IPS-18c (cell line): ENCODE data around the gene GNB5.
"Not testable (repeated sequence)": the region's sequence is repeated elsewhere in the genome, so short reads cannot be mapped to it uniquely, and the experiment has no call there.

Experiments
- H3K4me3 ChIP-seq: 2 replicates; pipeline ENCODE4 v1.7.0; 2013; ENCODE audit warnings: low read depth, mild to moderate bottlenecking, low read length, moderate library complexity; ENCODE audit not compliant: insufficient read depth
- H3K9me3 ChIP-seq: one replicate; pipeline ENCODE4 v1.6.1; 2013; ENCODE audit warnings: mild to moderate bottlenecking, low read length, moderate library complexity; ENCODE audit not compliant: control insufficient read depth, insufficient read depth

Gene GNB5

DNA sequence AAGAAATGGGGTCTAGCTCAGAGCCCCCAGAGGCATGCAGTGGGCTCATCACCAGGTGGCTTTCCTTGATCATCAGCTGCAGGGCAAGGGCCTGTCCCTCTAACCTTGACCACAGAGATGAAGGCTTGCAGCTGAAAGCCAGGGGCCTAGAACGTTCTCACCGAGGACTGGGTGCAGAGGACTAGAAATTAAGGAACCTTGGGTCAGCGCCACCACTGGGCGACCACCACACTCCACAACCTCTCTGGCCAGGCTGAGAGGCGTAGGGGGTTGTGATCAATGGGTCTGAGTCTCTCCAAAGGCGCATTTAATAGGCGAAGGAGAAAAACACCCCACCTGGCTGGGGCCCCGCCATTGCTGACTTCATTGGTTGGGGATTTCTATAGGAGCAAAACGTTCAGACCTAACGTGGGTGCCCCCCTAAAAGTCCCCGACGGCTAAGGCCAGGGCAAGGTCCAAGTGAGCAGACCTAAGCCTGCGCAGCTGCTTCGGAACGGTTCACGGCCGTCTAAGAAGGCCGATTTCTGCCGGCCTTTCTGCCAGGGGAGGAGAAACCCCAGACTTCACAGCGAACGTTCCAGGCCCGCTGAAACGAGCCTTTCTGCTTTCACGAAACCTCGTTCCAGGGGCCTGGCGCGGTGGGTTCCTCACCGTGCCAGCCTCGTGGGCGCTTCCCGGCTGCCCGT, 79.5 kb downstream of the GNB5 start:
- Histone ChIP-seq H3K4me3 (peak overlapping the region; percentile 37; the same call in 1 of the 2 replicates), H3K9me3 (no peaks in the 10 kb centered on the region)

DNA sequence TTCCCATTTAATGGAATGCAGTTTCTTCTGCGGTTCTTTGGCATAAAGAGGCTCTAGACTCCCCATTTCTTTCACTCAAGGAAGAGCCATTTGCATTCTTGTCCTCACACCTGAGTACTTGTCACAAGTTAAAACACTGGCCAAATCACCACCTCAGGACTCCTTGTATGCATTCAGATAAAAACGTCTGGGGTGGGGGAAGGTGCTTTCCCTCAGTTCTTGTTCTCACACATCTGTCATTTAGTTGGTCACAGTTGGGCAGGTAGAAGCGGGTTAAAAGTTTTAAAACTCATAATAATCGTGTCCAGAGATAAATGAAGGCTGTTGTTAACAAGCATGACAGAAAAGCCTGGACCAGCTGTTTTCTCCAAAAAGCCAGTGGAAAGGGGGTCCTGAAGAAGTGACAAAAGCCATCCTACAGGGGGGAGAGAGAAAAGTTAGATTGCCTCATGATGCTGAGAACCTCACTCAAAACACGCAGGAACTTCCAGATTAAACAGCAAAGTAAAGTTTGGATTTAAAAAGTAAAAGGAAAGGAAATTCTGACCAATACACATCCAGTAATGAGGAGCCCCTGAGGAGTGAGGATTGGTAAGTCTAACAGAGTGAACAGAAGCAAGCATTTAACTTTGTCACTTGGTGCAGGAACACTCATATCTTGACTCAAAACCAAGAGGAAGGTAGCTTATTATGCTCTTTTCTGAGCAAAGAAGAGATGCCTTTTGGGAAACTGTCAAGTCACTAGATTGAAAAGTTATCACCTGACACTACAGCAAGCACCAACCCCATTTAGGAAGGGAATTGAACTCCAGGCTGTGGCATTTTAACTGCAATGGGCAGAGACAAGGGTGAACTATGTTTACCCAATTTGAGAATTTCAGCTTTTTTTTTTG, 81.4 kb downstream of the GNB5 start:
- Histone ChIP-seq H3K9me3 (no peaks in the 10 kb centered on the region), H3K4me3 (no peak overlapping the region)

DNA sequence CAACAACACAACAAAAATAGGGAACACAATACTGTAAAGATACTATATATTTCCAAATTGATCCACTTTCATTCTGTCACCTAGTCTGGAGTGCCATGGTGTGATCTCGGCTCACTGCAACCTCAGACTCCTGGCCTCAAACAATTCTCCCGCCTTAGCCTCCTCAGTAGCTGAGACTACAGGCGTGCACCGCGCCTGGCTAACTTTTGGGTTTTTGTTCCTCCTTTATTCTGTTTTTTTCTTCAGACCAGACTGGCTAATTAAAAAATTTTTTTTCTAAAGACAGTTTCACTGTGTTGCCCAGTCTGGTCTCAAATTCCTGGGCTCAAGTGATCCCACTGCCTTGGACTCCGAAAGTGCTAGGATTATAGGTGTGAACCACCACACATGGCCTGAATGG, 84.0 kb downstream of the GNB5 start:
- no peak overlapping the region for H3K4me3 ChIP-seq
- H3K9me3 ChIP-seq, result no peaks in the 10 kb centered on the region

DNA sequence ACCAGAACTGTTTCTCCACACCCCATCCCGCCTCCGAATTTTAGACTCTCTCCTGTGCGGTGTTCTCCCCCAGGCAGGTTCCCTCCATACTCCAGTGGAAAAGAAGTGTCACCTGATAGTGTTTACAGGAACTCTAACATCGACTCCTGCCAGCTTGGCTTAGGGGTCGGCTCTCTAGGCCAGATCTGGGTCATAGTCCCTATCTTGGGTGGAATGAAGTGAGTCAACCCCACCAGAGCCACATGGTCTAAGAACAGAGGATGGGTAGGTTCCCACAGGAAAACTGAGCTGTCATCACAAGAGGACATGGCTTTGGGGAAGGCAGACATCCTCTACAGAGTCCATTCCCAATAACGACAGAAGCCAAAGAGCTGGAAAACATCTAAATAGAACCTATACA, 84.6 kb downstream of the GNB5 start:
- Histone ChIP-seq H3K9me3 (no peaks in the 10 kb centered on the region), H3K4me3 (no peak overlapping the region)

DNA sequence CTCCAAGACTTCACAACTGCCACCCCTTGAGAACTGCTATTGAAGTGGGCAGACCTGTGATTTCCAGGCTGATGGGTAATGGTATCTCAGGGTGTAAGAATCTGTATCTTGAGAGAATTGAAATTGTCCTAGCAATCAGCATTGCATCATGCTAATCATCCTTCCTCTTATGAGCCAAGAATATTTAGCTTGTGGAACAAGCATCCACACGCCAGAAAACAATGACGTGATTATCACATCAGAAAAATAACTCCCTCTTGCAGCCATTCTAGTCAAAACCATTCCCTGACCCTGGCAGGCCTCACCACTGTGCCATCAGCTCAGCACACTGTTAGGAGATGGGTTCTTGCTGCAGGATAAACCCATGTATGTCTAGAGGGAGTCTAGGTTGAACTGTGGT, 85.3 kb downstream of the GNB5 start:
- Histone ChIP-seq H3K4me3 (no peak overlapping the region), H3K9me3 (no peaks in the 10 kb centered on the region)

DNA sequence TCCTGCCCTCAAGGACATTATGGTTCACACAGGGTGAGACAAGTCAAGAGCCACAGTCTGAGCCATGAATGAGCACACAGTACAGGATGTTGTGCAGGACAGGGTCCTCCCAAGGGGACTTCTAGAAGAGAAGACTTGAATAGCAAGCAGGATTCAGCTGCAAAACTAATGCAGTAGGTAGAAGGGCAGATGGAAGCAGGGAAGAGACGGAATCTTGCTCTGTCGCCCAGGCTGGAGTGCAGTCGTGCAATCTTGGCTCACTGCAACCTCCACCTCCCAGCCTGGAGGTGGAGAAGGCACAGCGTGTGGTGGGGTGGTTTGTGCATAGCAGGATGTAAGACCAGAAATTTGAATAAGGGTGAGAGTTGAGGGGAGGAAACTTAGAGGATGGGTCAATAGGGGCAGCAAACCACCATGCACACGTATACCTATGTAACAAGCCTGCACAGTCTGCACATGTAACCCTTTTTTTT, 86.6 kb downstream of the GNB5 start:
- Histone ChIP-seq H3K9me3 (no peaks in the 10 kb centered on the region), H3K4me3 (no peak overlapping the region)

DNA sequence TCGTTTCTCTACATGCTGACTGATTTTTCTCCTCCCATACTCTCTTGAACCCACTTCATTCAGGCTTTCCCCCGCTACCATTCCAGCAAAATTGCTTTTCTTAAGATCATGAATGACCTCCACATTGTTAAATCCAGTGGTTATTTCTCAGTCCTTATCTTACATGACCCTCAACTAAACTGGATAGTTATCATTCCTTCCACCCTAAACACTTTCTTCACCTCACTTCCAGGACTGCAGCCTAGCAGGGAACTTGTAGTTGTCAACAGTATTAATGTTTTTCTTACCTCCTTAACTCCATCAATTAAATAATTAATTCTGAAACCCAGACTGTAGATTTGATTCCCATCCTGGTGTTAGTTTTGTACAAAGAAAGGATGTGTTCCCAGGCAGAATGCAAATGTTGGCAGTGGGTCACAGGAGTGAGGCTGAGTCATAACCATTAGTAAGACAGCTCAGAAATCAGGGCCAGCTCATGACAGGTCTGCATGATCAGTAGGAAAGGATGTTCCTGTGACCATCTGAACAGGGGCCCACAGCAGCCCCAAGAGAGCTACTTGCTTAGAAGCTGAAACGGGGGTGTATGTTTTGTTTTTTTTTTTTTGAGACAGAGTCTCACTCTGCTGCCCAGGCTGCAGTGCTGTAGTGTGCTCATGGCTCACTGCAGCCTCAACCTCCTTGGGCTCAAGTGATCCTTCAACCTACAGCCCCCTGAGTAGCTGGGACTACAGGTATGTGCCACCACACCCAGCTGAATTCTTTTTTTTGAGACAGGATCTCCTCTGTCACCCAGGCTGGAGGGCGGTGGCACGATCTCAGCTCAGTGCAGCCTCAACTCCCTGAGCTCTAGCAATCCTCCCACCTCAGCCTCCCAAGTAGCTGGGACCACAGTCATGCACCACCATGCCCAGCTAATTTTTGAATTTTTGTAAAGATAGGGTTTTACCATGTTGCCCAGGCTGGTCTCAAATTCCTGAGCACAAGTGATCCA, 87.7 kb downstream of the GNB5 start:
- Histone ChIP-seq H3K4me3 (no peak overlapping the region), H3K9me3 (no peaks in the 10 kb centered on the region)

DNA sequence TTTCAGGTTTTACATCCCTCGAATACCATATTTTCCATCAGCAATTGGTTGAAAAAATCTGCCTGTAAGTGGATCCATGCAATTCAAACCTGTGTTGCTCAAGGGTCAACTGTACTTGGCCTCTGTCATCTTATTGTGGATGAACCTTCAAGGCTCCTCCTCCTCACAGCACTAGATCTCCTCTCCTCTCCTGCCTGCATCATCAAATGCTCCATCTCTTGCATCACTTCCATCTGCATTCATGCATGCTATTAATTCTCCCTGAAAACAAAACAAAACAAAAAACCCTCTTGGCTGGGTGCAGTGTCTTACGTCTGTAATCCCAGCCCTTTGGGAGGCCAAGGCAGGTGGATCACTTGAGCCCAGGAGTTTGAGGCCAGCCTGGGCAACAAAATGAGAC, 88.7 kb downstream of the GNB5 start:
- Histone ChIP-seq H3K4me3 (no peak overlapping the region), H3K9me3 (no peaks in the 10 kb centered on the region)

DNA sequence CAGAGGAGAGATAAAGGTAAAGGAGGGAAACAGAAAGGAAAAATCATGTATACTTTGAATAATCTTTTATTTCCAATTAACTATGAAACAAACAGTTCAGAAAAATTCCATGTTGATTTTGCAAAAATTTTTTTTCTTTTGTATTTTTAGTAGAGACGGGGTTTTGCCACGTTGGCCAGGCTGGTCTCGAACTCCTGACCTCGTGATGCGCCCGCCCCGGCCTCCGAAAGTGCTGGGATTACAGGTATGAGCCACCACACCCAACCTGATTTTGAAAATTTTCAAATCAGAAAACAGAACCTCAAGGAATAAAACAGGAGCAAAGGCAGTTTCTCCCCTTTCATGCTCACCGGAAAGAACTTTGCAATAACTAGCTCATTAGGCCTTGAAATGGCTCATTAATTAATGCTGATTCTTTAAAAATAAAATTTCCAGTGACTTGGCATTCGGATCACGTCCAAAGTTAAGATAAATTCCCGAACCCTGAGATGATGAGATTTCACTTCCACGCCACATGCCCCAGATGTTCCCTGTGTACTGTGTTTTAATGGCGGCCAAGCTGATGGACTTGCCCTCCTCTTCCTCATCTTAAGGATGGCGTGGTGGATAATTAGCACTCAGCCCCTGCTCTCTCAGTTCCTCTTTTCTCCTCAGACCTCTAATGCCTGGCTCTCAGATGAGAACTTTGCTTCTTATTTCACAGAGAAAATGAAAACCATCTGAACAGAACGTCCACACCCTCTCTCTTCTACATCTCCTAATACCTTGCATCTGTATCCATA, 89.5 kb downstream of the GNB5 start:
- Histone ChIP-seq H3K4me3 (no peak overlapping the region), H3K9me3 (no peaks in the 10 kb centered on the region)

DNA sequence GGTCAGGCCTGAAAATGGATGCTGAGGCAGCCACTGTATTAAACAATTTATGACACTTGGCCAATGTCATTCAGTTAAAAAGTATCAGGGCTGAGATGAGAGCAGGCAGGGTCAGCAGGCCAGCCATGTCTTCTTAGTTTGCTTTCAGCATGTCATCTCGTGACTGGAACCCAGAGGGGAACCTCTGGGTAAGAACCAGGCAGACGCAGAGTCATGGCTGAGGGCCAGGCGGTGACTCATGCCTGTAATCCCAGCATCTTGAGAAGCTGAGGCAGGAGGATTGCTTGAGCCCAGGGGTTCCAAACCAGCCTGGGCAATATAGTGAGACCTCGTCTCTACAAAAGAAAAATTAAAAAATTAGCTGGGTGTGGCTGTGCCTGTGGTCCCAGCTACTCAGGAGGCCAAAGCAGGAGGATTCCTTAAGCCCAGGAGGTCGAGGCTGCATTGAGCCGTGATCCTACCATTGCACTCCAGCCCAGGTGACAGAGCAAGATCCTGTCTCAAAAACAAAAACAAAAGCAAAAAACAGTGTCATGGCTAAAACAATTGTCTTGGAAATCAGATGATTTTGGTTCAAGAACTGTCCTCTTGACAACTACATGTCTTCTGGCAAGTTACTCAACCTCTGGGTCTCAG, 90.3 kb downstream of the GNB5 start:
- Histone ChIP-seq H3K9me3 (no peaks in the 10 kb centered on the region), H3K4me3 (no peak overlapping the region)

DNA sequence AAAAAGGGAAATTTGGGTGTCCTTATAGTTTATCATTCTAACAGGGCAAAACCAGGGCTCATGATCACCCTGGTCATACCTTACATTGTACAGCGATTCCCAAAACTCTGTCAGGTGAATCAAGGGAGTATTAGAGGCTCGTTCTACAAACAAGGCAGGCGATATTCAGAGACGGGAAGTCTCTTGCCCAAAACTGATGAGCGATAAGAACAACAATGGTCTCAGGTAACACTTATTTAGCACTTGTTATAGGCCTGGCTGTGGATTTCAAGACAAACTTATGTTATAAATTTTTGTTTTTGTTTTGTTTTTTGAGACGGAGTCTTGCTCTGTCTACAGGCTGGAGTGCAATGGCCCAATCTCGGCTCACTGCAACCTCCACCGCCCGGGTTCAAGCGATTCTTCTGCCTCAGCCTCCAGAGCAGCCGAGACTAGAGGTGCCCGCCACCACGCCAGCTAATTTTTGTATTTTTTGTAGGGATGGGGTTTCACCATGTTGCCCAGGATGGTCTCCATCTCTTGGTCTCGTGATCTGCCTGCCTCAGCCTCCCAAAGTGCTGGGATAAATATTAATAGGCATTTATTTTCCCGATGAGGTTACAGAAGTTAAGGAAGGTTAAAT, 91.4 kb downstream of the GNB5 start:
- Histone ChIP-seq H3K4me3 (no peak overlapping the region), H3K9me3 (no peaks in the 10 kb centered on the region)

DNA sequence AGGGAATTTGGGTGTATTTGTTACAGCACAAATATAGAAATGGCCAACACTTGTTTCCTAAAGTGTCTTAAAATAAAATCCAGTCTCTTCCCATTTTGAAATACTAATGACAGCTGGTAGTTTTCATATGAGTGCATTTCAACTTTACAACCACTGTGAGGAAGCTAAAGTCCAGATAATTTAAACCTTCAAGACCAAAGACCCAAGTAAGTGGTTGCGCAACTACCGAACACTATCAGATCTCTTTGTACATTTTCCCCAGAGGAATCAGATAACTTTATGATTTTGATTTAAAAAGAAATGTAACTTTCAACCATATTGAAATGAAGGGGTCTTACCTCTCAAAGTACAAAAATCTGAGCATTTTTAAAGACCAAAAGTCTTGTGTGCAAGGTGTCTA, 92.9 kb downstream of the GNB5 start:
- H3K4me3 ChIP-seq, result no peak overlapping the region
- H3K9me3 ChIP-seq, result no peaks in the 10 kb centered on the region

DNA sequence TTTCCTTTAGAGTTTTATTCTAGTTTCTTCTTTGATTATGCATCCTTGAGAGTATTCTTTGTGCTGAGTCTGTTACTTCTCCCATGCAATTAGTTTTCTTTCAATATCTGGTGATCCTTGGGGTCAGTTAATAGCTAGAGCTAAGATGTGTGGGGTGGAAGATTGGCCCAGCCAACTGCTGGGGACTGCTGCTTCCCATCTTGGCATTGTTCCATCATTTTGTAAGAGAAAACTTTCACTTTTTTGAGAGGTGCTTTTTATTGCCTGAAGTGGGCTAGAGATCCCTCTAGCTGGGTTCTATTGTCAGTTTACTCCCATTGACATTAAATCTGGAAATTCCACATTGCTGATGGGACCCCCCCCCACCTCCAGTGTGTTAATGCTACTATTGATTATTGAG, 94.0 kb downstream of the GNB5 start:
- Histone ChIP-seq H3K9me3 (no peaks in the 10 kb centered on the region), H3K4me3 (no peak overlapping the region)

DNA sequence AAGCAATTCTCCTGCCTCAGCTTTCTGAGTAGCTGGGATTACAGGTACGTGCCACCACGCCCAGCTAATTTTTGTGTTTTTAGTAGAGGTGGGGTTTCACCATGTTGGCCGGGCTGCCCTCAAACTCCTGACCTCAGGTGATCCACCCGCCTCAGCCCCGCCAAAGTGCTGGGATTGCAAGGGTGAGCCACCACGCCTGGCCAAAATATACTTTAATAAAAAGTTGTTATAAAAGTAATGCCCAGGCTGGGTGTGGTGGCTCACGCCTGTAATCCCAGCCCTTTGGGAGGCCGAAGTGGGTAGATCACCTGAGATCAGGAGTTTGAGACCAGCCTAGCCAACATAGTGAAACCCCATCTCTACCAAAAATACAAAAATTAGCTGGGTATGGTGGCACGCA, 94.7 kb downstream of the GNB5 start:
- not testable (repeated sequence) for H3K4me3 ChIP-seq, H3K9me3 ChIP-seq

DNA sequence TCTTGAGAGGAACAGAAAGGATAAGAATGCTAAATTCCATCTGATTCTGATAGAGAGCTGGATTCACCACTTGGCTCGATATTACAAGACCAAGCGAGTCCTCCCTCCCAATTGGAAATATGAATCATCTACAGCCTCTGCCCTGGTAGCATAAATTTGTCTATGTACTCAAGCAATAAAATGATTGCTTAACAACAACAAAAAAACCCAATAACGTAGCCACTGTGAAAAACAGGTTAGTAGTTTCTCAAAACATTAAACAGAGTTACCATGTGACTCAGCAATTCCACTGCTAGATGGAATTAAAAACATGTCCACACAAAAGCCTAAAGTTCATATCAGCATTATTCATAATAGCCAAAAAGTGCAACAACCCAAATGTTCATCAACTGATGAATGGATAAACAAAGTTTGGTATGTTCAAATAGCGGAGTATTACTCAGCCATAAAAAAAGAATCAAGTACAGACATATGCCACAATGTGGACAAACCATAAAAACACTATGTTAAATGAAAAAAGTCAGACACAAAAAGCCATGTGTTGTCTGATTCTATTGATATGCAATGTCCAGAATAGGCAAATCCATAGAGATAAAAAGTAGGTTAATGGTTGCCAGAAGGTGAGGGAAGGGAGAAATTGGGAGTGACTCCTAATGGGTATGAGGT, 95.5 kb downstream of the GNB5 start:
- no peaks in the 10 kb centered on the region for H3K9me3 ChIP-seq
- H3K4me3 ChIP-seq, result no peak overlapping the region
